Gastroesophageal sphincter (tissue), 4 donors: ENCODE measurements around the gene TSPAN8. TPM values are rescaled to one million over a fixed set of nuclear protein-coding genes. Genes with fewer than 3 reads are reported as not detected.

Experiments
- ATAC-seq: fragments of 150-250 bp; one replicate; pipeline ENCODE4 v1.9.1; 2016; ENCODE audit warnings: mild to moderate bottlenecking, moderate library complexity
- H3K27ac ChIP-seq, 4 donors: fragments of 200-600 bp; sonication (generic) in 3 of 4; 1 replicate in 3 of 4; 2 replicates in 1 of 4; pipeline ENCODE4 v1.5.1; 2016 to 2019
- H3K27me3 ChIP-seq: fragments of 200-600 bp; sonication (generic); one replicate; pipeline ENCODE4 v1.5.1; 2019
- H3K36me3 ChIP-seq, 2 donors: fragments of 200-600 bp; sonication (generic); one replicate each; pipeline ENCODE4 v1.5.1; 2019; ENCODE audit warnings: control low read depth in 1 of 2
- H3K4me1 ChIP-seq, 3 donors: fragments of 200-600 bp; sonication (generic); 1 replicate in 2 of 3; 2 replicates in 1 of 3; pipeline ENCODE4 v1.5.1; 2016 to 2019; ENCODE audit warnings: control low read depth in 2 of 3
- H3K4me3 ChIP-seq, 2 donors: fragments of 200-600 bp; sonication (generic); one replicate each; pipeline ENCODE4 v1.5.1; 2019; ENCODE audit warnings: mild to moderate bottlenecking in 1 of 2, moderate library complexity in 1 of 2
- H3K9me3 ChIP-seq, 3 donors: fragments of 200-600 bp; sonication (generic); one replicate each; pipeline ENCODE4 v1.5.1; 2017 to 2019; ENCODE audit warnings: control low read depth in 2 of 3
- EP300 ChIP-seq: sonication (generic); formaldehyde crosslinking; IDR thresholded peaks from one replicate; pipeline ENCODE4 v1.6.1; 2017; ENCODE audit warnings: antibody characterized with exemption, mild to moderate bottlenecking
- POLR2A ChIP-seq, 2 donors: fragments of 450-650 bp; IDR thresholded peaks; one replicate each; pipeline ENCODE4 v1.6.1; 2017; ENCODE audit warnings: antibody characterized with exemption in 2 of 2, mild to moderate bottlenecking in 2 of 2, moderate library complexity in 1 of 2
- POLR2AphosphoS5 ChIP-seq: sonication (generic); formaldehyde crosslinking; IDR thresholded peaks from one replicate; pipeline ENCODE4 v1.6.1; 2017; ENCODE audit warnings: antibody characterized with exemption
- WGBS, 2 donors: methylation state at CpG; one replicate each; pipeline ENCODE4 v1.1.5; 2018; ENCODE audit warnings: low coverage in 1 of 2; 5-methylcytosine and 5-hydroxymethylcytosine counted together
- total RNA-seq, 4 donors: library from RNA; depleted of rRNA; stranded (reverse); fragments of >200 nt; gene quantifications; one replicate each; pipeline ENCODE4 v1.1.0, GENCODE V29; 2016
- TF ChIP-seq, protein P1 (sequence below), 4 experiments: fragments of 200-600 bp in 2 of 4; fragments of 450-650 bp in 2 of 4; sonication (generic) in 1 of 4; IDR thresholded peaks; one replicate each; pipeline ENCODE4 v1.5.1; 2017 to 2019; ENCODE audit warnings: antibody characterized with exemption in 4 of 4, mild to moderate bottlenecking in 2 of 4, moderate library complexity in 2 of 4

Gene TSPAN8
- total RNA-seq, 4 donors from 2014 or later = 0.81 to 5.9 (median 3.3) TPM

- Histone ChIP-seq H3K4me1 (no peaks in the 10 kb centered on the region), H3K36me3 (no peaks in the 10 kb centered on the region), H3K9me3 (no peaks in the 10 kb centered on the region), H3K27me3 (no peaks in the 10 kb centered on the region), H3K4me3 (no peak overlapping the region), H3K27ac (peak overlapping the region in 2 of 4 donors; percentile 41 to 48)
- TF ChIP-seq EP300 = no peak
- no peak for TF ChIP-seq POLR2AphosphoS5
- TF ChIP-seq, protein P1, sequence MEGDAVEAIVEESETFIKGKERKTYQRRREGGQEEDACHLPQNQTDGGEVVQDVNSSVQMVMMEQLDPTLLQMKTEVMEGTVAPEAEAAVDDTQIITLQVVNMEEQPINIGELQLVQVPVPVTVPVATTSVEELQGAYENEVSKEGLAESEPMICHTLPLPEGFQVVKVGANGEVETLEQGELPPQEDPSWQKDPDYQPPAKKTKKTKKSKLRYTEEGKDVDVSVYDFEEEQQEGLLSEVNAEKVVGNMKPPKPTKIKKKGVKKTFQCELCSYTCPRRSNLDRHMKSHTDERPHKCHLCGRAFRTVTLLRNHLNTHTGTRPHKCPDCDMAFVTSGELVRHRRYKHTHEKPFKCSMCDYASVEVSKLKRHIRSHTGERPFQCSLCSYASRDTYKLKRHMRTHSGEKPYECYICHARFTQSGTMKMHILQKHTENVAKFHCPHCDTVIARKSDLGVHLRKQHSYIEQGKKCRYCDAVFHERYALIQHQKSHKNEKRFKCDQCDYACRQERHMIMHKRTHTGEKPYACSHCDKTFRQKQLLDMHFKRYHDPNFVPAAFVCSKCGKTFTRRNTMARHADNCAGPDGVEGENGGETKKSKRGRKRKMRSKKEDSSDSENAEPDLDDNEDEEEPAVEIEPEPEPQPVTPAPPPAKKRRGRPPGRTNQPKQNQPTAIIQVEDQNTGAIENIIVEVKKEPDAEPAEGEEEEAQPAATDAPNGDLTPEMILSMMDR (IDR thresholded peaks at IDR 0.05) = no peak
- no peak for TF ChIP-seq POLR2A (IDR thresholded peaks at IDR 0.05)
- WGBS, 2 donors = 50 to 83% methylated on average over 1 of the region's 1 CpG
- ATAC-seq = peak; percentile 80
Measured at GRCh38 chr12:71141378-71141926, 16.3 kb downstream of the TSPAN8 start.

GRCh38 chr12:71139153-71139735, 18.6 kb downstream of the TSPAN8 start:
- TF ChIP-seq POLR2AphosphoS5 (no peak), POLR2A (IDR thresholded peaks at IDR 0.05) (no peak), EP300 (no peak)
- TF ChIP-seq, protein P1 (IDR thresholded peaks at IDR 0.05) = no peak
- Histone ChIP-seq H3K4me1 (no peaks in the 10 kb centered on the region), H3K27me3 (no peaks in the 10 kb centered on the region), H3K27ac (no peak overlapping the region), H3K9me3 (no peaks in the 10 kb centered on the region), H3K4me3 (no peak overlapping the region), H3K36me3 (no peaks in the 10 kb centered on the region)
- 69 to 78% methylated on average over 4 to 5 of the region's 6 CpGs for WGBS, 2 donors
- no peak for ATAC-seq

DNA sequence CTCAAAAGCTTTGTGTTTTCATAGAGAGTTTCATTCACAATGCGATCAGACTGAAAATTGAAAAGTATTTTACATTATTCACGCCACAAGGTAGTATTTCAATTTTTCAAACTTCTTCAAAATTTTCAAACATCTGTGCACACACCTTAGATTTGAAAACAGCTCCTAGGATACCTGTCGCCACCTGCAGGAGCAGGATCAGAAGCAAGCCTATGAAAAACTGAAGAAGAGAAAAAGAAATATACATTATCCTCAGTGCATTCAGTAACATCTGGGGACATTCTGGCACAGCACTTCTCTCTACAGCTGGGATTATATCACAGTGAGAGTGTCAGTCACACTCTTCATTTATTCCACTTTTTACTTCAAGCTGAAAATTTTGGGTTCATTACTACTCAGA, 19.8 kb downstream of the TSPAN8 start:
- H3K27me3 ChIP-seq = no peaks in the 10 kb centered on the region
- no peak for ATAC-seq
- no peaks in the 10 kb centered on the region for H3K4me1 ChIP-seq
- no peaks in the 10 kb centered on the region for H3K36me3 ChIP-seq
- no peak overlapping the region for H3K27ac ChIP-seq
- 68 to 72% methylated on average over 3 of the region's 3 CpGs for WGBS, 2 donors
- no peaks in the 10 kb centered on the region for H3K9me3 ChIP-seq
- H3K4me3 ChIP-seq = no peak overlapping the region
- TF ChIP-seq, protein P1 (IDR thresholded peaks at IDR 0.05) = no peak

DNA sequence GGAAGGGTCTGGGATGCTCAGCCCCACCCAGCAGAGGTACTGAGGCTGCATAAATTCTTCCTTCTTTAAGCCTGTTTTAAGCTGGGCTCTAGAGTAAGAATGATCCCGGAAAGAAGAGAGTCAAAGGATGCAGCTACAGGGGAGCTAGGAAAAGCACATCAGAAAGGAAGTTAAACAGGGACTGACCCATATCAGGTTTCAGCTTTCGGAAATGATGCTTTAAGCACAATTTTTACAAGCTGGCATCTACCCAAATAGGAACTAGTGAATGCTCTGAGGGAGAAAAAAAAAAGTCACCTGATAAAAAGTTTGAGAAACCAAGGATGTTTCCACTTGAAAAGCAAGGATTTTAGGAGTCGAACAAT, 22.0 kb downstream of the TSPAN8 start:
- no peak for TF ChIP-seq POLR2A (IDR thresholded peaks at IDR 0.05)
- no peak for TF ChIP-seq EP300
- TF ChIP-seq, protein P1 (IDR thresholded peaks at IDR 0.05) = no peak
- TF ChIP-seq POLR2AphosphoS5 = no peak
- Histone ChIP-seq H3K4me3 (no peak overlapping the region), H3K4me1 (no peaks in the 10 kb centered on the region), H3K9me3 (no peaks in the 10 kb centered on the region), H3K27me3 (no peaks in the 10 kb centered on the region), H3K36me3 (no peaks in the 10 kb centered on the region), H3K27ac (no peak overlapping the region)
- no peak for ATAC-seq
- WGBS, 2 donors = 33 to 38% methylated on average over 3 of the region's 3 CpGs

GRCh38 chr12:71135077-71135811, 22.6 kb downstream of the TSPAN8 start:
- TF ChIP-seq EP300 (no peak), POLR2AphosphoS5 (no peak), POLR2A (IDR thresholded peaks at IDR 0.05) (no peak)
- TF ChIP-seq, protein P1 (IDR thresholded peaks at IDR 0.05) = no peak
- H3K27ac ChIP-seq = no peak overlapping the region
- WGBS, 2 donors = 57 to 88% methylated on average over 1 to 2 of the region's 2 CpGs
- no peaks in the 10 kb centered on the region for H3K27me3 ChIP-seq
- ATAC-seq = no peak
- no peak overlapping the region for H3K4me3 ChIP-seq
- H3K36me3 ChIP-seq = no peaks in the 10 kb centered on the region
- no peaks in the 10 kb centered on the region for H3K4me1 ChIP-seq
- no peaks in the 10 kb centered on the region for H3K9me3 ChIP-seq
